ENCODE measurements around the gene ACTN4. TPM values are rescaled to one million over a fixed set of nuclear protein-coding genes. Genes with fewer than 3 reads are reported as not detected.
A peak's percentile ranks its signal among the peaks of the same experiment; 100 is the strongest.
"Not testable (repeated sequence)": the region's sequence is repeated elsewhere in the genome, so short reads cannot be mapped to it uniquely, and the experiment has no call there.

ACTN4 gene
- total RNA-seq, 2 experiments from 2014 or later, result 357 to 373 TPM

DNA sequence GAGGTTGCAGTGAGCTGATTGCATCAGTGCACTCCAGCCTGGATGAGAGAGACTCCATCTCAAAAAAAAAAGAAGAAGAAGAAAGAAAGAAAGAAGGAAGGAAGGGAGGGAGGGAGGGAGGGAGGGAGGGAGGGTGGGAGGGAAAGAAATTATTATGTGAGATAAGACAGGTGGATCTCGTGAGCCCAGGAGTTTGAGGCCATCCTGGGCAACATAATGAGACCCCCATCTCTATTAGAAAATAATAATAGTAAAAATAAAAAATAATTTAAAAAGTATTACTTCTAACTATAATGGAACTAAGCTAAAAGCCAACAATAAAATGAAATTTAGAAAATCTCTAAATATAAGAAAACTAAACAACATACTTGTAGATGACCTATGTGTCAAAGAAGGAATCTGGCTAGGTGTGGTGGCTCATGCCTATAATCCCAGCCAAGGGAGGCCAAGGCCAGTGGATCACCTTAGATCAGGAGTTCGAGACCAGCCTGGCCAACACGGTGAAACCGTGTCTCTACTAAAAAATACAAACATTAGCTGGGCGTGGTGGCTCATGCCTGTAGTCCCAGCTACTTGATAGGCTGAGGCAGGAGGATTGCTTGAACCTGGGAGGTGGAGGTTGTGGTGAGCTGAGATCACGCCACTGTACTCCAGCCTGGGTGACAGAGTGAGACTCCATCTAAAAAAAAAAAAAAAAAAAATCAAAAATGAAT, 113.5 kb downstream of the ACTN4 start:
- CTCF ChIA-PET, result interaction anchor here (1.0 to 1.2 kb wide), 2 partner anchors 126 to 179 kb away, joined by 3 to 6 read pairs; no protein-coding TSS in a partner anchor
- ATAC-seq; H3K4me1 Mint-ChIP-seq (ENCODE audit: low read depth); POLR2A ChIA-PET; H3K27me3 Mint-ChIP-seq (ENCODE audit: low read depth); H3K4me3 Mint-ChIP-seq; H3K27ac Mint-ChIP-seq; DNase-seq; H3K36me3 Mint-ChIP-seq (ENCODE audit: low read depth); H3K9me3 Mint-ChIP-seq (ENCODE audit: insufficient read depth): not testable (repeated sequence)

DNA sequence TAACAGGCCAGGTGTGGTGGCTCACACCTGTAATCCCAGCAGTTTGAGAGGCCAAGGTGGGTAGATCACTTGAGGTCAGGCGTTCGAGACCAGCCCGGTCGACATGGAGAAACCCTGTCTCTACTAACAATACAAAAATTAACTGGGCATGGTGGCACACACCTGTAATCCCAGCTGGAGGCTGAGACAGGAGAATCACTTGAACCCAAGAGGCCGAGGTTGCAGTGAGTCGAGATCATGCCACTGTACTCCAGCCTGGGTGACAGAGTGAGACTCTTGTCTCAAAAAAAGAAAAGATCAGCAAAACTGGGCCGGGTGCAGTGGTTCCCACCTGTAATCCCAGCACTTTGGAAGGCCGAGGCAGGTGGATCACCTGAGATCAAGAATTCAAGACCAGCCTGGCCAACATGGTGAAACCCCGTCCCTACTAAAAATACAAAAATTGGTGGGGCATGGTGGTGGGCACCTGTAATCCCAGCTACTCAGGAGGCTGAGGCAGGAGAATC, 114.5 kb downstream of the ACTN4 start:
- H3K9me3 Mint-ChIP-seq (ENCODE audit: insufficient read depth); H3K27me3 Mint-ChIP-seq (ENCODE audit: low read depth); H3K4me1 Mint-ChIP-seq (ENCODE audit: low read depth); POLR2A ChIA-PET; DNase-seq; H3K36me3 Mint-ChIP-seq (ENCODE audit: low read depth); H3K4me3 Mint-ChIP-seq; ATAC-seq; H3K27ac Mint-ChIP-seq: not testable (repeated sequence)
- CTCF ChIA-PET, result interaction anchor here (1.2 kb wide), 1 partner anchor 125 kb away, joined by 6 read pairs; no protein-coding TSS in a partner anchor

DNA sequence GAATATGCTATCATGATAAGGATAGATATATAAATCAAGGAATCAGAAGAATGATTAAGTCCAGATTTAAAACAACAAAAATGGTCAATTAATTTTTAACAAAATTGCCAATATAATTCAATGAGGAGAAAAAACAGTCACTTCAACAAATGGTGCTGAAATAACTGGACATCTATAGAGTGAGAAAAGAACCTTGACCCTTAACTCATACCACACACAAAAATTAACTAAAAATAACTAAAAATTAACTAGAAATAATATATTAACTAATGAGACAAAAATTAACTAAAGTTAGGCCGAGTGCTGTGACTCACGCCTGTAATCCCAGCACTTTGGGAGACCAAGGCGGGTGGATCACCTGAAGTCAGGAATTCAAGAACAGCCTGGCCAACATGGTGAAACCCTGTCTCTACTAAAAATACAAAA, 116.4 kb downstream of the ACTN4 start:
- H3K4me3 Mint-ChIP-seq, result no peak overlapping the region
- H3K27me3 Mint-ChIP-seq (ENCODE audit: low read depth), result peaks cover 7% of the 10 kb centered on the region
- no peaks in the 10 kb centered on the region for H3K36me3 Mint-ChIP-seq (ENCODE audit: low read depth)
- H3K27ac Mint-ChIP-seq, result no peak overlapping the region
- POLR2A ChIA-PET, result no interaction called here
- H3K4me1 Mint-ChIP-seq (ENCODE audit: low read depth), result no peaks in the 10 kb centered on the region
- no peak for ATAC-seq
- no peaks in the 10 kb centered on the region for H3K9me3 Mint-ChIP-seq (ENCODE audit: insufficient read depth)
- no peak for DNase-seq
- CTCF ChIA-PET, result interaction anchor here (1.7 kb wide), 1 partner anchor 167 kb away, joined by 4 read pairs; the partner anchor contains the start of genes MRPS12 and SARS2

DNA sequence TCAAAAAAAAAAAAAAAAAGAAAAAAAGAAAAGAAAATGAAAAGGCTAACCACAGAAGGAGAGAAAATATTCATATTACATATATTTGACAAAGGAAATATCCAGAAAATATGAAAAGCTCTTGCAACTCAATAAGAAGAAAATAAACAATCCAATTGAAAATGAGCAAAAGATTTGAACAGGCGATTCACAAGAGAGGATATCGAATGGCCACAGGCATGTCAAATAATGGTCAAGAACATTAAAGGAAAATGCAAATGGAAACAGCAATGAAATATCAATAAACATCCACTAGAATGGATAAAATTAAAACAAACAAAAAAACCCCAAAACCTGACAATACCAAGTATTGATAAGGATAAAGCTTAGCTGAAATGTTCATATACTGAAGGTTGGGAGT, 117.8 kb downstream of the ACTN4 start:
- H3K36me3 Mint-ChIP-seq (ENCODE audit: low read depth), result no peaks in the 10 kb centered on the region
- ATAC-seq (no peak), DNase-seq (no peak)
- H3K4me3 Mint-ChIP-seq, result no peak overlapping the region
- peaks cover 7% of the 10 kb centered on the region for H3K27me3 Mint-ChIP-seq (ENCODE audit: low read depth)
- CTCF ChIA-PET, result no interaction called here
- POLR2A ChIA-PET, result no interaction called here
- no peak overlapping the region for H3K27ac Mint-ChIP-seq
- no peaks in the 10 kb centered on the region for H3K9me3 Mint-ChIP-seq (ENCODE audit: insufficient read depth)
- H3K4me1 Mint-ChIP-seq (ENCODE audit: low read depth), result peaks cover 9% of the 10 kb centered on the region

DNA sequence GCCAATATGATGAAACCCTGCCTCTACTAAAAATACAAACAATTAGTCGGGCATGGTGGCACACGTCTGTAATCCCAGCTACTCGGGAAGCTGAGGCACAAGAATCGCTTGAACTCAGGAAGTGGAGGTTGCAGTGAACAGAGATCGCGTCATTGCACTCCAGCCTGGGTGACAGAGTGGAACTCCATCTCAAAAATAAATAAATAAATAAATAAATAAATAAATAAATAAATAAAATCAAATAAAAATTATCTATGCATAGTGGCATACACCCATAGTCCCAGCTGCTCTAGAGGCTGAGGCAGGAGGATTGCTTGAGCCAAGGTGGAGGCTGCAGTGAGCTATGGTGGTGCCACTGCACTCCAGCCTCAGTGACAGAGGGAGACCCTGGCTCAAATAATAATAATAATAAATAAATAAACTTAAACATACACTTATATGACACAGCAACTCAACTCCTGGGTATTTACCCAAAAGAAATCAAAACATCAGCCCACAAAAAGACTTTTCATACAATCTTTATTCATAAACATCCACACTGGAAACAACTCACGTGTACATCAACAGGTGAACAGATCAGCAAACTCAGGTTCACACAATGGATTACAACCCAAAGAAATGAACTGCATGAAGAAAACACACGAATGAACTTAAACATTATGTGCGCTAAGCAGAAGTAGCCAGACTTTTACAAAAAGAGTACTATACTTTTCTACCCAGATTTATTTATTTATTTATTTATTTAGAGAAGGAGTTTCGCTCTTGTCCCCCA, 119.0 kb downstream of the ACTN4 start:
- ChIA-PET CTCF (no interaction called here), POLR2A (interaction anchor here (0.7 kb wide), 1 partner anchor 24 kb away, joined by 3 read pairs; no protein-coding TSS in a partner anchor)
- Mint-ChIP-seq H3K4me1 (ENCODE audit: low read depth) (peaks cover 9% of the 10 kb centered on the region), H3K27me3 (ENCODE audit: low read depth) (peaks cover 7% of the 10 kb centered on the region), H3K9me3 (ENCODE audit: insufficient read depth) (no peaks in the 10 kb centered on the region), H3K36me3 (ENCODE audit: low read depth) (no peaks in the 10 kb centered on the region), H3K4me3 (no peak overlapping the region), H3K27ac (no peak overlapping the region)
- DNase-seq (no peak), ATAC-seq (no peak)

DNA sequence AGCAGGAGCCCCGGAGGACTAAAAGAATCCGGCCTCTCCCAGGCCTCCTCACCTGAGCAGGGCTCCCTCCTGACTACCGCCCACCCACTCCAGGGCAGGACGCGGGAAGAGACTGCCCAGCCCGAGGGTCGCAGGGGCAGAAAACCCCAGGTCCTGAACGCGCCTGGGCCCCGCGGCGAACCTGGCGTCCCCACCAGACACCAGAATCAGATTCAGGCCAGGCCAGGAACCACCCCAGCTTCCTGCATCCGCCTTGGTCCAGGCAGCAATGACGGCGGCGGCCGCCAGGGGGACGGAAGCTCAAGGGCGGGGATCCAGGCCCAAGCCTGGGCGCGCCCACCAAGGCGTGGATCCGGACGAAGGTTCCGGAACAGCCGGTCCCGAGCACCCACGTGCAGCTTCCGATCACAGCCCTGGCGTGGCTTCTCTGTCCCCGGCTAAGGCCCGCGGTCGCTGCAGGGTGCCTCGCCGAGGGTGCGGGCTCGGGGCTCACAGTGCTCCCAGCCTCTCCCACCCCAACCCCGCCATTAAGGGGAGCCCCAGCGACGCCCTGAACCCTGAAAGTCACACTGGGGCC, 122.3 kb downstream of the ACTN4 start:
- ChIA-PET CTCF (interaction anchor here (0.7 to 1.6 kb wide), 23 partner anchors 15 to 163 kb away, joined by 3 to 19 read pairs (median 3); partner anchors contain the start of genes ACTN4, ECH1 and RINL), POLR2A (interaction anchor here (0.6 to 1.6 kb wide), 6 partner anchors 12 to 109 kb away, joined by 3 to 7 read pairs (median 3); partner anchors contain the start of gene RINL)
- H3K36me3 Mint-ChIP-seq (ENCODE audit: low read depth), result no peaks in the 10 kb centered on the region
- DNase-seq, result peak; percentile 89
- peak; percentile 83 for ATAC-seq
- H3K4me3 Mint-ChIP-seq, result peak overlapping the region; percentile 56
- no peaks in the 10 kb centered on the region for H3K9me3 Mint-ChIP-seq (ENCODE audit: insufficient read depth)
- peak overlapping the region; percentile 77 for H3K27ac Mint-ChIP-seq
- H3K27me3 Mint-ChIP-seq (ENCODE audit: low read depth), result peaks cover 7% of the 10 kb centered on the region
- H3K4me1 Mint-ChIP-seq (ENCODE audit: low read depth), result peaks cover 9% of the 10 kb centered on the region

DNA sequence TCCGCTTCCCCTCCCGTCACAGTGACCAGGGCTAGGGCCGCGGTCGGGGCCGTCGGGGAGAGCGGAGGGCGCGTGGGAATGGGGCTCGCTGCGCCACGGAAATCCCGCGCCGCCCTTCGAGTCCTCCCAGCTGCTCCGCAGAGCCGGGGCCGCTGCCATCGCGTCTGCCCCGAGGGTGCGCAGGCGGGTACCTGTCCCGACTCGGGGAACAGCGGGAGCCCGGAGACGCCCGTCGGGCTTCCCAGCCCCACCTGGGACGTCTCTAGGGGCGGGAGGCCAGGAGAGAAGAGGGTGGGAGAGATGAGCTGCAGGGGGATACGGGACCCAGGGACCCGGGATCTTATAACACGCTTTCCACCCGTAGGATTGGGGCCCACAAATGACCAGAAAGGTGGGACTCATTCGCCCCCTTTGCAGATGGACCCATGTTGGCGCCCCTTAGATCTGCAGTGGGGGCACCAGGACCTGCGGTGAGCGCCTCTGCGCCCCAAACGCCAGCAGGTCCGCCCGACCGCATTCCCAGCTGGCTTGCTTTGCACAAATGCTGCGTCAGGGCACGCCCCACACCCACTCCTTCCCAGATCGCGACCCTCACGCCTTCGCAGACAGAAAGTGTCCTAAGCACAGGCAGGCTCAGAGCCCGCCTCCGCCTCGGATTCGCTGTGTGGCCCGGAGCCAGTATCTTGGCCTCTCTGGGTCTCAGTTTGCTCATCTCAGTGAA, 122.9 kb downstream of the ACTN4 start:
- not testable (repeated sequence) for H3K4me3 Mint-ChIP-seq; H3K9me3 Mint-ChIP-seq (ENCODE audit: insufficient read depth); H3K36me3 Mint-ChIP-seq (ENCODE audit: low read depth); H3K27me3 Mint-ChIP-seq (ENCODE audit: low read depth); H3K27ac Mint-ChIP-seq; DNase-seq
- H3K4me1 Mint-ChIP-seq (ENCODE audit: low read depth), result peaks cover 11% of the 10 kb centered on the region
- ChIA-PET POLR2A (interaction anchor here (1.0 to 1.6 kb wide), 3 partner anchors 12 to 35 kb away, joined by 3 to 7 read pairs (median 6); no protein-coding TSS in a partner anchor), CTCF (interaction anchor here (1.0 to 1.6 kb wide), 14 partner anchors 14 to 163 kb away, joined by 3 to 19 read pairs (median 4); partner anchors contain the start of genes ACTN4, ECH1 and RINL)
- ATAC-seq, result peak; percentile 23

DNA sequence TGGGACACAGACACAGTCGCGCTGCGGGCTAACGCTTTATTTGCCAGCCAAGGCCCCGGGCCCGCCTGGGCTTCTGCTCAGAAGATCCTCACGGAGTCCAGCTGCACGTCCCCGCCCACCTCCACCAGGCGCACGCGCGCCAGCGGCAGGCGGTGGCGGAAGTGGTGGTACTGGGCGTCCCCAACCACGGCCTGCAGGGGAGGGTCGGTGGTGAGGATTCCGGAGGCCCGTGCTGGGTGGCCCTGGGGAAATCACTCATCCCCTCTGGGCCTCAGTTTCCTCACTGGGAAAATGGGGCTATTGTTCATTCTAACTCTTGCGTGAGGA, 123.5 kb downstream of the ACTN4 start:
- H3K27ac Mint-ChIP-seq; H3K4me3 Mint-ChIP-seq; H3K9me3 Mint-ChIP-seq (ENCODE audit: insufficient read depth); POLR2A ChIA-PET; H3K36me3 Mint-ChIP-seq (ENCODE audit: low read depth); CTCF ChIA-PET; H3K27me3 Mint-ChIP-seq (ENCODE audit: low read depth); DNase-seq: not testable (repeated sequence)
- peak; percentile 87 for ATAC-seq
- H3K4me1 Mint-ChIP-seq (ENCODE audit: low read depth), result peaks cover 14% of the 10 kb centered on the region

DNA sequence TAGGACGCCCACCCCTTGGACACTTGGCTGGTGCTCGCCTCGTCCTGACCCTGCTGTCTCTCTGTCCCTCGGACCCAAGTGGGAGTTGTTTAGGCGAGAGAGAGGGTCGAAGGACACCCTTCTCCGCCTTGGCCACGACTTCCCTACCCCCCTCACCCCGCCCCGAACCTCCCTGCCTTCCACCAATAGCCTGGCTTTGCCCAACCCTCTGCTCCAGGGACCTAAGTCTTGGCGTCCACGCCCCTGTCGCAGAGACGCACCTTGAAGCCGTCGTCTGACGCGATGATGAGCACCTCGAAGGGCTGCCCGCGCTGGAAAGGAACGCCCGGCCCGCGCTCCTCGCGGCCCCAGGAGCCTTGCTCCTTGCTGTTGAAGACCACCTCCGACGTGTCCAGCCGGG, 124.1 kb downstream of the ACTN4 start:
- CTCF ChIA-PET; H3K27me3 Mint-ChIP-seq (ENCODE audit: low read depth); ATAC-seq; H3K4me3 Mint-ChIP-seq; H3K27ac Mint-ChIP-seq; DNase-seq; H3K9me3 Mint-ChIP-seq (ENCODE audit: insufficient read depth); POLR2A ChIA-PET; H3K36me3 Mint-ChIP-seq (ENCODE audit: low read depth): not testable (repeated sequence)
- peaks cover 14% of the 10 kb centered on the region for H3K4me1 Mint-ChIP-seq (ENCODE audit: low read depth)

DNA sequence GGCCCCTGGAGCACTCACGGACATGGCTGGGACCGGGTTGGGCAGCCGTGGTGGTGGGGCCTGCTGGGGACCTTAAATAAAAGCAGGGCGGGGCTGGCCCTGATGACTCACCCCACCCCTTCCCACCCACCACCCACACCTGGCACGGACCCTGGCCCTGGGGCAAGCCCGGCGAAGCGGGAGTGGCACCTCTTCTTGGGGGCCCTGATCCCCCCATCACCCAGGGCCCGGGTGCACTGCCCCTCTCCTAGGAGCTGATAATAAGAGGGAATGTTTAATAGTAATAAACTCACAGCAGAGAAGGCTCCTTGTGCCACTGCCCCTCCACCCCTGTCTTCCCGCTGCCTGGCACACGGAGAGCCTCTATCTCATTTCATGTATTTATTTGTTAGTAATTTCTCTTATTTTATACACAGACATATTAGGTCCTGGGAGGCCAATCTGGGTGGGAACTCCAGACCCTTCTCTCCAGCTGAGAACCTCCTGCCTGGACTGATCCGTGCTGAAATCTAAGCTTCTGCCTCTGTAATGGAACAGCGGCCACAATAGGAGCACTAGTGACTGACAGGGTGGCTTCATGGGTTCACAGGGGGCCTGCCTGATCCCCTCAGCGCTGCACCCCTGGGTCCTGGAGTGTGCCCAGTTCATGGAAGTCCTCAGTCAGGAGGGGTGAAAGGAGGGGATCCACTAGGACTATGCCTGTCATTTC, 126.2 kb downstream of the ACTN4 start, which contains the start of gene LGALS7:
LGALS7 (minus strand) TSS at position 49 of the 709 bp plus-strand sequence; CDS start at position 24, 25 bp downstream.
- ChIA-PET POLR2A (no interaction called here), CTCF (no interaction called here)
- Mint-ChIP-seq H3K4me3 (no peak within 1 kb of the TSS), H3K27ac (no peak within 1 kb of the TSS), H3K27me3 (ENCODE audit: low read depth) (peaks cover 1% of the 10 kb centered on the region), H3K4me1 (ENCODE audit: low read depth) (peaks cover 14% of the 10 kb centered on the region), H3K36me3 (ENCODE audit: low read depth) (no peaks in the 10 kb centered on the region), H3K9me3 (ENCODE audit: insufficient read depth) (no peaks in the 10 kb centered on the region)
- ATAC-seq, result no peak
- DNase-seq, result no peak

Measured in activated CD8-positive, alpha-beta T cell treated with anti-CD3 and anti-CD28 coated beads, Interleukin-2, amount 10 ng/mL, durations not matched to agents 7 days and 5 days (primary cell).